ENCODE results near the gene MATCAP1. TPM values are rescaled to one million over a fixed set of nuclear protein-coding genes. Genes with fewer than 3 reads are reported as not detected.

MATCAP1 gene
- polyA plus RNA-seq, 1 donor from 2014 or later = 323 TPM

DNA sequence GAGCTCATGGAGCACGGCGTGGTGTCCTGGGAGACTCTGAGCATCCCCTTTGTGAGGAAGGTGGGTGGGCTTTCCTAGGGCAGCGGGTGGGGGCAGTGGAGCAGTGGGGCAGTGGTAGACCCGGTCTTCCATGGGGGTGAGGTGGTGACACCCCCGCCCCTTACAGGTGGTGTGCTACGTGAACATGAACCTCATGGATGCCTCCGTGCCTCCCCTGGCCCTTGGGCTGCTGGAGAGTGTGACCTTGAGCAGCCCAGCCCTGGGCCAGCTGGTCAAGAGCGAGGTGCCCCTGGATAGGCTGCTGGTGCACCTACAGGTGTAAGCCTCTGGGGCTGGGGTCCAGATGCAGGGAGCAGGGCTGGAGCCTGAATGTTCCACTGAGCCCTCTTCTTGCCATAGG lies 16.7 kb upstream of the MATCAP1 start:
- Histone ChIP-seq H3K79me2 (replicated peaks; ENCODE audit: insufficient read depth, low read length) (no peaks in the 10 kb centered on the region), H3K9ac (ENCODE audit: low read length) (no peak overlapping the region), H3K4me3 (ENCODE audit: low read length) (no peak overlapping the region), H3K4me2 (ENCODE audit: low read length) (no peak overlapping the region), H3K9me3 (ENCODE audit: low read length) (no peaks in the 10 kb centered on the region), H3K36me3 (ENCODE audit: insufficient read depth, low read length) (no peaks in the 10 kb centered on the region), H4K20me1 (ENCODE audit: insufficient read depth) (no peaks in the 10 kb centered on the region), H3K9me2 (ENCODE audit: insufficient read depth, low read length) (no peaks in the 10 kb centered on the region), H3F3A (ENCODE audit: insufficient read depth, low read length, poor library complexity, severe bottlenecking) (no peaks in the 10 kb centered on the region), H3K27me3 (ENCODE audit: insufficient read depth, low read depth, low read length) (no peaks in the 10 kb centered on the region), H3K27ac (ENCODE audit: low read length) (no peak overlapping the region), H2AFZ (ENCODE audit: low read depth, low read length) (no peak overlapping the region)
- TF ChIP-seq EZH2 (IDR thresholded peaks at IDR 0.05; ENCODE audit: borderline replicate concordance, insufficient read depth, low read length, poor library complexity, severe bottlenecking) (no peak), RAD21 (conservative IDR thresholded peaks at IDR 0.05) (no peak), EP300 (conservative IDR thresholded peaks at IDR 0.05; ENCODE audit: poor library complexity, severe bottlenecking) (no peak), SMC3 (conservative IDR thresholded peaks at IDR 0.05; ENCODE audit: poor library complexity) (no peak), POLR2AphosphoS5 (IDR thresholded peaks at IDR 0.05) (no peak), MXI1 (conservative IDR thresholded peaks at IDR 0.05; ENCODE audit: poor library complexity, severe bottlenecking) (no peak), TAF1 (IDR thresholded peaks at IDR 0.05; ENCODE audit: low read depth) (no peak)
- TF ChIP-seq, protein P1, sequence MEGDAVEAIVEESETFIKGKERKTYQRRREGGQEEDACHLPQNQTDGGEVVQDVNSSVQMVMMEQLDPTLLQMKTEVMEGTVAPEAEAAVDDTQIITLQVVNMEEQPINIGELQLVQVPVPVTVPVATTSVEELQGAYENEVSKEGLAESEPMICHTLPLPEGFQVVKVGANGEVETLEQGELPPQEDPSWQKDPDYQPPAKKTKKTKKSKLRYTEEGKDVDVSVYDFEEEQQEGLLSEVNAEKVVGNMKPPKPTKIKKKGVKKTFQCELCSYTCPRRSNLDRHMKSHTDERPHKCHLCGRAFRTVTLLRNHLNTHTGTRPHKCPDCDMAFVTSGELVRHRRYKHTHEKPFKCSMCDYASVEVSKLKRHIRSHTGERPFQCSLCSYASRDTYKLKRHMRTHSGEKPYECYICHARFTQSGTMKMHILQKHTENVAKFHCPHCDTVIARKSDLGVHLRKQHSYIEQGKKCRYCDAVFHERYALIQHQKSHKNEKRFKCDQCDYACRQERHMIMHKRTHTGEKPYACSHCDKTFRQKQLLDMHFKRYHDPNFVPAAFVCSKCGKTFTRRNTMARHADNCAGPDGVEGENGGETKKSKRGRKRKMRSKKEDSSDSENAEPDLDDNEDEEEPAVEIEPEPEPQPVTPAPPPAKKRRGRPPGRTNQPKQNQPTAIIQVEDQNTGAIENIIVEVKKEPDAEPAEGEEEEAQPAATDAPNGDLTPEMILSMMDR (IDR thresholded peaks at IDR 0.05; ENCODE audit: poor library complexity, severe bottlenecking) = no peak
- TF ChIP-seq, protein P2, sequence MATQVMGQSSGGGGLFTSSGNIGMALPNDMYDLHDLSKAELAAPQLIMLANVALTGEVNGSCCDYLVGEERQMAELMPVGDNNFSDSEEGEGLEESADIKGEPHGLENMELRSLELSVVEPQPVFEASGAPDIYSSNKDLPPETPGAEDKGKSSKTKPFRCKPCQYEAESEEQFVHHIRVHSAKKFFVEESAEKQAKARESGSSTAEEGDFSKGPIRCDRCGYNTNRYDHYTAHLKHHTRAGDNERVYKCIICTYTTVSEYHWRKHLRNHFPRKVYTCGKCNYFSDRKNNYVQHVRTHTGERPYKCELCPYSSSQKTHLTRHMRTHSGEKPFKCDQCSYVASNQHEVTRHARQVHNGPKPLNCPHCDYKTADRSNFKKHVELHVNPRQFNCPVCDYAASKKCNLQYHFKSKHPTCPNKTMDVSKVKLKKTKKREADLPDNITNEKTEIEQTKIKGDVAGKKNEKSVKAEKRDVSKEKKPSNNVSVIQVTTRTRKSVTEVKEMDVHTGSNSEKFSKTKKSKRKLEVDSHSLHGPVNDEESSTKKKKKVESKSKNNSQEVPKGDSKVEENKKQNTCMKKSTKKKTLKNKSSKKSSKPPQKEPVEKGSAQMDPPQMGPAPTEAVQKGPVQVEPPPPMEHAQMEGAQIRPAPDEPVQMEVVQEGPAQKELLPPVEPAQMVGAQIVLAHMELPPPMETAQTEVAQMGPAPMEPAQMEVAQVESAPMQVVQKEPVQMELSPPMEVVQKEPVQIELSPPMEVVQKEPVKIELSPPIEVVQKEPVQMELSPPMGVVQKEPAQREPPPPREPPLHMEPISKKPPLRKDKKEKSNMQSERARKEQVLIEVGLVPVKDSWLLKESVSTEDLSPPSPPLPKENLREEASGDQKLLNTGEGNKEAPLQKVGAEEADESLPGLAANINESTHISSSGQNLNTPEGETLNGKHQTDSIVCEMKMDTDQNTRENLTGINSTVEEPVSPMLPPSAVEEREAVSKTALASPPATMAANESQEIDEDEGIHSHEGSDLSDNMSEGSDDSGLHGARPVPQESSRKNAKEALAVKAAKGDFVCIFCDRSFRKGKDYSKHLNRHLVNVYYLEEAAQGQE (IDR thresholded peaks at IDR 0.05; ENCODE audit: borderline replicate concordance) = no peak

DNA sequence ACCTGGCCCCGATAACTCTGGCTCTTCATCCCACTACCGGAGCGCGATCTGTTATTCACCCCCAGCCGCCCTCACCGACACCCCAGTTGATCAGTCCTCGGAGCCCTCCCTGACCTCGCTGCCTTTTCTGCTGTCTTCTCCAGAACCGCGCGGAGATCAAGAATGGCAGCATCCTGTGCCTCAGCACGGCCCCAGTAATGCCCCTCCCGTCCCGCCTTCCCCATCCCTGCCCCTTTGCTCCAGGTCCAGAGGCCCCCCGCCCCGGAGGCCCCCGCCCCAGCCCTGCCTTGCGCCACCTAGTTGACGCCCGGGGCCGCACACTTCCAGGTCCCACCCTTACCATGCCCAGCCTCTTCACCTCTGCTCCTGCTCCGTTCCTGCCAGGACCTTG lies 16.0 kb upstream of the MATCAP1 start:
- TF ChIP-seq RAD21 (conservative IDR thresholded peaks at IDR 0.05) (no peak), EP300 (conservative IDR thresholded peaks at IDR 0.05; ENCODE audit: poor library complexity, severe bottlenecking) (no peak)
- TF ChIP-seq, protein P2 (IDR thresholded peaks at IDR 0.05; ENCODE audit: borderline replicate concordance) = no peak
- TF ChIP-seq, protein P1 (IDR thresholded peaks at IDR 0.05; ENCODE audit: poor library complexity, severe bottlenecking) = no peak
- H3K27ac ChIP-seq (ENCODE audit: low read length) = no peak overlapping the region
- no peaks in the 10 kb centered on the region for H3K79me2 ChIP-seq (replicated peaks; ENCODE audit: insufficient read depth, low read length)
- H3F3A ChIP-seq (ENCODE audit: insufficient read depth, low read length, poor library complexity, severe bottlenecking) = no peaks in the 10 kb centered on the region
- no peak overlapping the region for H3K4me3 ChIP-seq (ENCODE audit: low read length)
- no peaks in the 10 kb centered on the region for H3K27me3 ChIP-seq (ENCODE audit: insufficient read depth, low read depth, low read length)
- no peak overlapping the region for H3K9ac ChIP-seq (ENCODE audit: low read length)
- H3K9me3 ChIP-seq (ENCODE audit: low read length) = no peaks in the 10 kb centered on the region
- H4K20me1 ChIP-seq (ENCODE audit: insufficient read depth) = no peaks in the 10 kb centered on the region
- no peaks in the 10 kb centered on the region for H3K36me3 ChIP-seq (ENCODE audit: insufficient read depth, low read length)
- H2AFZ ChIP-seq (ENCODE audit: low read depth, low read length) = no peak overlapping the region
- no peak overlapping the region for H3K4me2 ChIP-seq (ENCODE audit: low read length)
- no peaks in the 10 kb centered on the region for H3K9me2 ChIP-seq (ENCODE audit: insufficient read depth, low read length)
